Suppressor macrophage treated with lipopolysaccharide for 4 hours (primary cell): ENCODE data around the gene CYP27A1.

Source experiments
- DNase-seq: peaks from one replicate; pipeline ENCODE4 v3.0.0-alpha.2; 2020

CYP27A1 gene

GRCh38 chr2:218776488-218776887 is 5.5 kb upstream of the CYP27A1 start:
- DNase-seq: no peak

- DNase-seq: no peak
Observed at GRCh38 chr2:218777276-218777990, 4.5 kb upstream of the CYP27A1 start.

- DNase-seq: peak; percentile 54
Observed at GRCh38 chr2:218780046-218780445, 1.9 kb upstream of the CYP27A1 start.

- no peak for DNase-seq
Observed at GRCh38 chr2:218780851-218781690, 876 bp upstream of the CYP27A1 start.

- DNase-seq: no peak
Observed at GRCh38 chr2:218782528-218782844, 539 bp downstream of the CYP27A1 start.

GRCh38 chr2:218783688-218784087 is 1.7 kb downstream of the CYP27A1 start:
- DNase-seq: no peak

GRCh38 chr2:218785103-218785502 is 3.2 kb downstream of the CYP27A1 start:
- DNase-seq: no peak

GRCh38 chr2:218786133-218786532 is 4.2 kb downstream of the CYP27A1 start:
- DNase-seq: no peak

GRCh38 chr2:218788529-218789255 is 6.7 kb downstream of the CYP27A1 start:
- no peak for DNase-seq

- no peak for DNase-seq
Observed at GRCh38 chr2:218792433-218792832, 10.5 kb downstream of the CYP27A1 start.

- DNase-seq: no peak
Observed at GRCh38 chr2:218796691-218797090, 14.7 kb downstream of the CYP27A1 start.

GRCh38 chr2:218798767-218799504 is 17.0 kb downstream of the CYP27A1 start:
- DNase-seq: no peak

GRCh38 chr2:218799990-218800389 is 18.0 kb downstream of the CYP27A1 start:
- DNase-seq: no peak

- DNase-seq: no peak
Observed at GRCh38 chr2:218802386-218802994, 20.5 kb downstream of the CYP27A1 start.

GRCh38 chr2:218804817-218805216 is 22.9 kb downstream of the CYP27A1 start:
- no peak for DNase-seq

- DNase-seq: no peak
Observed at GRCh38 chr2:218805627-218806026, 23.7 kb downstream of the CYP27A1 start.

GRCh38 chr2:218806346-218806978 is 24.5 kb downstream of the CYP27A1 start:
- peak; percentile 89 for DNase-seq

- DNase-seq: no peak
Observed at GRCh38 chr2:218807626-218808025, 25.7 kb downstream of the CYP27A1 start.

- no peak for DNase-seq
Observed at GRCh38 chr2:218809515-218809914, 27.6 kb downstream of the CYP27A1 start.

- peak; percentile 31 for DNase-seq
Observed at GRCh38 chr2:218810256-218810655, 28.3 kb downstream of the CYP27A1 start.

GRCh38 chr2:218811382-218811781 is 29.4 kb downstream of the CYP27A1 start:
- DNase-seq: peak; percentile 93
